HG02571 (cell line): ENCODE data around the gene MEX3D.

ENCODE experiments used
- ATAC-seq: cut with Tn5 transposase; IDR thresholded peaks from one replicate; pipeline ENCODE4 v1.9.1; 2021; ENCODE audit warnings: mild to moderate bottlenecking, moderate library complexity; ENCODE audit not compliant: unreplicated experiment

The MEX3D gene

DNA sequence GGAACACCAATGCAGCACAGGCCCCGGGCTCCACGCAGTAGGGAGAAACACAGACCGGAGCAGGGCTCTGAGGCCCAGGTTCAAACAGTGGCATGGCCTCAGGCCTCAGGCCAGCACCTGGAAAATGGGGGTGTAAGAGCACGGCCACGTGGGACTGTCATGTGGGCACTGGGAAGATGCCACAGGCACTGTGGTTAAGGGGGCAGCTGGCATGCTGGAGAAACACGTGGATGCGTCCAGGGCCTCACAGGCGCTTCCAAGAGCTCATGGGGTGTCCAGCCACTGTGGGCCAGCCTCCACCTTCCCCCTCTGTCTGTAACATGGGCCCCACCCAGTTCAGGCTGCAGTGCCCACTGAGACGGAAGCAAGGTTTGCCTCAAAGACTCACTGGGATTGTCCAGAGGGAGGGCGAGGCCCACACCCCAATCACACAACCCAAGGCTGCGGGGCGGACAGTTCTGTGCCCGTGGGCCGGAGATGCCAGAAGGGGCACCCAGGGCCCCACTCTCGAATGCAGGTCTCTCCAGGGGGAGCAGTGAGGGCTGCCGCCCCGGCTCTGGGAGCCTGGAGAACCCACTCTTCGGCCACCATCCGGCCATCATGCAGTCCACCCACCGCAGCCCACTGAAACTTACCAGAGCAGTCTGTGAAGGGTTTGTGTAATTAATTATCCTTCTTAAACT is 30.8 kb upstream of the MEX3D start:
- no peak for ATAC-seq

DNA sequence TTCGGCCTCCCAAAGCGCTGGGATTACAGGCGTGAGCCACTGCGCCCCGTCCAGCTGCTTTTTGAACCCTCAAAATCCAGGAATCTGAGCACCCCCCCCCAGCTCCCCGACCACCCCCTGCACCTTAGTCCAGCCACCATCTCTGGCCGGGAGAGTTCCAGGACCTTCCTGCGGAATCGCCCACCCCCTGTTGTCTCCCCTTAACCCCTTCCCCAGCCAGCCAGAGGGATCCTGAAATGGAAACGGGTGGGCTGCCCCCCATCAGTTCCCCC is 25.3 kb upstream of the MEX3D start:
- no peak for ATAC-seq

DNA sequence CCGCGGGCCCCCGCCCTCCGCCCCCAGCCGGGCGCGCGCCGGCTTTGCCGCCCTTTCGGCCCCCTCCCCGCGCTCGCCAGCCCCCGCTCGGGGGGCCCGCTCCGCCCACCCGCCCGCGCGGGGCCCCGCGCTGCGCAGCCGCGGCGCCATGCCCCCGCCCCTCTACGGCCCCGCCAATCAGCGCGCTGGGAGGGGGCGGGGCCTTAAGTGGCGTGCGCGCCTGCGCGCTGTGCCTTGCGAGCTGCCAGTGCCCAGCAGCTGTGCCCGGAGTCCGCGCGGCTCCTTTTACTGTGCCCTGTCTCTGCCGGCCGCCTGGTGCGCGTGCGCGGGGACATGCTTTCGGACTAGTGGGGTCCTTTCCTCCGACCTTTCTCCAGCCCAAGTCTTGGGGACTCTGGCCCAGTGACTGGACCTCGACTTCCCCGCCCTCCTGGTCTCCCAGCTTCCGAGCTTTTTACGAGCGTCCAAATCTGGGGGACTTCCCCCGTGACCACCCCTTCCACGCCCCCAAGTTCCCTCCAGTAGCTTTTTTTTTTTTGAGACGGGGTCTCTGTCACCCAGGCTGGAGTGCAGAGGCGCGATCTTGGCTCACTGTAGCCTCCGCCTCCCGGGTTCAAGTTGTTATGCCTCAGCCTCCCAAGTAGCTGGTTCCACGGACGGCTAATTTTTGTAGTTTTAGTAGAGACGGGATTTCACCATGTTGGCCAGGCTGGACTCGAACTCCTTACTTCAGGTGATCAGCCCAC is 24.8 kb upstream of the MEX3D start, which contains the start of gene MBD3:
Gene MBD3, minus strand, starts transcription at position 111 of the 746 bp plus-strand sequence. CDS start 234 bp downstream, outside the sequence.
- peak; percentile 62 for ATAC-seq

- peak; percentile 63 for ATAC-seq
Measured at GRCh38 chr19:1592024-1592754, 24.1 kb upstream of the MEX3D start.

- no peak for ATAC-seq
Measured at GRCh38 chr19:1591421-1592023, 23.4 kb upstream of the MEX3D start.

DNA sequence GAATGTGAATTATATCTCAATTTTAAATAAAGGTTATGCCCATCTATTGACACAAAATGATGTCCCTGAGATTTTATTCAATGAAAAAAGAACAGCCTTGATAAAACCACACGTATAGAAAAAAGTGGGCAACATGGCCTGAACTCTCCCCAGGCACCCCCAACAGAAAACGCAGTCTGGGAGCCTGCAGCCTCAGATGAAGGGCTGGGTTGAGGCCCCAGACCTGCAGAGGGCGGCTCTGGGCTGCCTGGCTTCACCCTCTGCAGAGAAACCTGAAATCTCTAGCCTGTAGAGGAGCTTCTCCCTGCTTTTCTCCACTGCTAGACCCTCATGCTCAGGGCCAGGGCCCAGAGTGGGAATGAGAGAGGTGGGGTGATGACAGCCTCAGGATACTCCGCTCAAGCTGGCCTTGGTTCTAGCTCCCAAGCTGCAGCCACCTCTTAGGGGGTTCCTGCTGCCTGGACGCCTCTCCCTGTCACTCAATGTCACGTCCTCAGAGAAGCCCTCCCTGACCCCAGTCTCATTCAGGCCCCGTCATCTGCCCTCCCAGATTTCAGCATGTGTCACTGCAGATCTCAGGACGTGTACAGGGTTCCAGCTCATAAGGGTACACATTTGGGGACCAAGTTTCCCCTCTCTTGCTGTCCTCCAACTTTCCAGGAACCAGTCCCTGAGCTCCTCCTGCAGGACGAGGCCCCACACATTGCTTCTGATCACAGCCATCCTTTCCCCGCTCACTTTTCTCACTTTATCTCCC is 22.7 kb upstream of the MEX3D start:
- no peak for ATAC-seq

DNA sequence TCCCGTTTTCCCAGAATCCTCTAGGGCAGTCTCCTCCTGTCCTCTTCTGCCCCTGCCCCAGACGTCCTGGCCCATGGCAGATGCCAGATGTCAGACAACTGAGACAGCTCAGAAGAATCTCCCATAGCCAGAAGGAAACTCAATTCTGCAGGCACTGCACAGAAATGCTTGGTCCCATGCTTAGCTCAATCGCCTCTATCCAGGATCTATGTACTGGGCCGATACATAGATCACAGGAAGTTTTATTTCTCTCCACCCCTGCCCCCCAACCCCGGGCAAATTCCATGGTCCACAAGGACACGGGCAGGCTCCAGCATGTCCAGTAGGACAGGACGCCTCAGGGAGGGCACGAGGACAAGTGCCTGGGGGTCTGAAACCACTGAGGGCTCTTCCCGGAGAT is 19.7 kb upstream of the MEX3D start:
- ATAC-seq, result no peak

- ATAC-seq, result no peak
Measured at GRCh38 chr19:1585243-1585580, 17.1 kb upstream of the MEX3D start.

DNA sequence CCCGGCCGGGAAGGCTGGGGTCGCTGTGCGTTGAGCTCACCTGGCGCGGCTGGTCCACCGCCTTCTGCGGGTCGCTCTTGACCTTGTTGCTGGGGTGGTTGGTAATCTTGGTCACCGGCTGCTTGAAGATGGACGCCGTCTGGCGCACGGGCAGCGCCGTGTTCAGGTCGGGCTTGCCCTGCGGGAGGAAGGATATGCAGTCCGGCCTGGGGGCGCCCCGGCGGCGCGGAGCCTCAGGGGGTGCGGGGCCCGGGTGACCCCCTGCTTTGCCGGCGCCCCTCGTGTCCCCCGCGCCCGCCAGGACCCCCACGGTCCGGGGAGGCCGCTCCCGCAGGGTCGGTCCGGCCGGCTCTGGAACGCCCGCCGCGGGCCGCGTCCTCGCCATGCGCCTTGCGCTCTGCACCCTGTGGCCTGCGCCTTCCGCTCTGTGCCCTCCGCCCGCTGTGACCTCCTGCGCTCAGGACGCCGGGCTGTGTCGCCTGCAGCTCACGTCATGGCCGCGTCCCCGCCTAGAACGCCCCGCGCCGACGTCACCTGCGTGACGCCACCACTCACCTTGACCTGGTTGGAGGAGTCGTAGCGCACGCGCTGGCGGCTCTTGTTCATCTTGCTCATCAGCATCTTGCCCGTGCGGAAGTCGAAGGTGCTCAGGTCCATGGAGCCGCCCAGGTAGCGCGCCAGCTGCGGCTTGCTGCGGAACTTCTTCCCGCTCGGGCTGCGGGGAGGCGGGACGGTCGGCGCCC is 16.5 kb upstream of the MEX3D start:
- ATAC-seq, result no peak

DNA sequence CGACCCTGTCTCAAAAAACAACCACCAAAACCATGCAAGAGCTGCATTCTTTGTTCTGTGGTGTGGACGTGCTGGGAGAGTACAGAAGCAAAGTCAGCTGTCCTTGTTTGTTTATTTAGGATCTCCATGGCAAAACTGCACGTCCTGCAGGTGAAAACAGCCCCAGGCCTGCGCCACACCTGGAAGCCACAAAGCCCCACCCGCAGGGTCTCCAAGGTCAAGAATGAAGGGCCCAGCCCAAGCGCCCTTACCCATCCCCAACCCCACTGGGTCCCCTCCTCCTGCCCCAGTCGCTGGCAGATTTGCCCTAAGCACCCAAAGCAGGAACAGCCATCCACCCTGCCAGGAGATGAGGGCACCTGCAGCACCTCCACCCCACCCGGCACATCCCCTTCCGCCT is 14.1 kb upstream of the MEX3D start:
- no peak for ATAC-seq

DNA sequence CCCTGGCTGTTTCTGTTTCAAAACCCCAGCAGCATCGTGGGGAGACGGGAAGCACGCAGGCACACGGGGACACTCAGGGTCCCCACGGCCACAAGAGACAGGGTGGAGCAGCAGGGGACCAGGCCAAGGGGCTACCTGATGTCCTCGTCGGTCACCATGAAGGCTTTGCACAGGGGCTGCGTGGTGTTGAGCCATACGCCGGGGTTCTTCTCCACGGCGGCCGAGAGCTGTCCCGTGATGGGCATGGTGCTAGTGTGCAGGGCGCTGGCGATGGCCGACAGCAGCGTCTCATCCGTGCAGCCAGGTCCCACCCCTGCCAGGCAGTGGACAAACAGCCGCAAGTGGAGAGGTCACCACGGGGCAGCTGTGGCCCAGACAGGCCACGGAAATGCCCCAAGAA is 12.8 kb upstream of the MEX3D start:
- ATAC-seq, result no peak

GRCh38 chr19:1580382-1580781 is 12.3 kb upstream of the MEX3D start:
- ATAC-seq, result no peak

DNA sequence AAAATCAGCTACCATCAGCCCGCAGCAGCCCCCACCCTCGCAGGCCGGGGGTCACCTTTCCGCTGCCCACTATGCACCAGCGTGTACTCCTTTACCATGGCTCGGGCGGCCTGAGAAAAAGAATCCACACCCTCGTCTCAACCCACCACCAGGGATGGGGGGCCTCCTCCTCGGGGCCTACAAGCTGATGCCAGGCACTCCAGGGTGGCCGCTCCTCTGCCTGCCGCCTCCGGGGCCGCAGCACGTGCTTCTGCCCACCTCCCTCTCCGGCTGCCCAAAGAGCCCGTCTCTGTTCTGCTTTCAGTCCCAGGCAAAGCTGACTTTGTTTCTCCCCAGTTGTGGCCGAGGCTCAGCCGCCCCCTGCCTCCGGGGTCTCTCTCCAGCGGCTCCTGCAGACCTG is 11.1 kb upstream of the MEX3D start:
- no peak for ATAC-seq

DNA sequence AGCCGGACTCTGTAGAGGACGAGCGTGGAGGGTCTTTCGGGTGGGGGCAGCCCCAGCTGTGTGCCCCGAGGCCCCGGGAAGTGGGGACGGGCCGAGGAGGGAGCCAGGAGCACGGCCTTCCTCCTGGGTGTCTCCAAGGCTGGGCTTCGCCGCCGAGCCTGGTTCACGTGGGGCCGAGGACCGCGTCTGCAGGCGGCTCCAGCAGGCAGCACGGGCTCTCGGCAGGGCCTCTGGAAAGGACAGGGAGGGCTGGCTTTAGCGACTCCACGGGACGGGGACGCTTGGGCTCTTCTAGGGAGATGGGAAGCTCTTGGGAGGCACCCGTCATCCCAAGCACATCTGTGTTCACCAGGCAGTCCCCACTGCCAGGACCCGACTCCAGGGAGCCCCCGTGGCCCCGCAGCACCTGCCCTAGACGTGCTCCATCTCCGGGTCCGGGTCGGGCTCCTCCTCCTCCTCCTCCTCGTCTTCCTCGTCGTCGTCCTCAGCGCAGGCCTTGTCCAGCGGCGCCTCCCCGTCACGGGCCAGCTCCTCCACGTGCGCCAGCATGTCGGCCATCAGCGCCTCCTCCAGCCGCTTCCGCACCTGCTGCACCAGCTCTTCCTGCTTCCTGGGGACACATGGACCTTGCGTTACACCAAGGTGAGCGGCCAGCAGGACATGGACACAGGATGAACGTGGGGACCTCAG is 9.9 kb upstream of the MEX3D start:
- ATAC-seq, result no peak

- ATAC-seq, result no peak
Measured at GRCh38 chr19:1577090-1577928, 9.2 kb upstream of the MEX3D start.

DNA sequence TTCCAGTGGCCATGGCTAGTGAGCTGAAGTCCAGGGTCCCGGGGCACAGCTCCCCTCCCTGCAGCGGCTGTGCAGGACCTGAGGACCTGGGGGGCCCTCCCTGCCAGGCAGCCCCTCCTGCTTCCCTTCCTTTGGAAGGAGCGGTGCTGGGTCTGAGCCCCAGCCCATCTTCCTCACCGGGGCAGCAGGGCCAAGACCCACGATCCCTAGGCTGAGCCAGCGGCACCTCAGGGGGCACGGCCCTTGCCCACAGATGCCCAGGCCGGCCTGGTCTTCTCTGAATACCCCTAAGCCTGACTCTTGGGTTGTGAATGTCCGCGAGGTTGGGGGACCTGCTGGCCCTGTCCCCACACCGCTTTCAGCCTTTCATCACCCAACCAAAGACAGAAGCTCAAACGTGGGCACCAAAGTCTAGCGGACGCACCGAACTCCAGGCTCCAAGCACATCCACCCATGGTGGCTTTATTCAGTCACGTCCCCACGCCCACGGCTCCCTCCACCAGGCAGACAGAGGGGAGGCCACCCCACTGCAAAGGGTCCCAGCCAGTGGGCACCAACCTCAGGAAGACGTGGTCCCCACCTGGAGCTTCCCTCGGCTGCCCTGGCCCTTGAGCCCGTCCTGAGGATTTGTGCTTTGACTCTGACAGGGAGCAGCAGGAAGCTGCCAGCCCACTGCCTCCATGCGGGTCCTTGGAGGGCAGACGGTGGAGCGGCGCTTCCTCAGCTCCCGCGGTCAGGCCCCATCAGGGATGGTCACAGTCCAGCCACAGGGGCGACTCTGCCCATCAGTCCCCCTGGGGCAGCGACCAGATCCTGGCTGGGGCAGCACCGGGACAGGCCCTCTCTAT is 8.3 kb upstream of the MEX3D start:
- ATAC-seq, result no peak

DNA sequence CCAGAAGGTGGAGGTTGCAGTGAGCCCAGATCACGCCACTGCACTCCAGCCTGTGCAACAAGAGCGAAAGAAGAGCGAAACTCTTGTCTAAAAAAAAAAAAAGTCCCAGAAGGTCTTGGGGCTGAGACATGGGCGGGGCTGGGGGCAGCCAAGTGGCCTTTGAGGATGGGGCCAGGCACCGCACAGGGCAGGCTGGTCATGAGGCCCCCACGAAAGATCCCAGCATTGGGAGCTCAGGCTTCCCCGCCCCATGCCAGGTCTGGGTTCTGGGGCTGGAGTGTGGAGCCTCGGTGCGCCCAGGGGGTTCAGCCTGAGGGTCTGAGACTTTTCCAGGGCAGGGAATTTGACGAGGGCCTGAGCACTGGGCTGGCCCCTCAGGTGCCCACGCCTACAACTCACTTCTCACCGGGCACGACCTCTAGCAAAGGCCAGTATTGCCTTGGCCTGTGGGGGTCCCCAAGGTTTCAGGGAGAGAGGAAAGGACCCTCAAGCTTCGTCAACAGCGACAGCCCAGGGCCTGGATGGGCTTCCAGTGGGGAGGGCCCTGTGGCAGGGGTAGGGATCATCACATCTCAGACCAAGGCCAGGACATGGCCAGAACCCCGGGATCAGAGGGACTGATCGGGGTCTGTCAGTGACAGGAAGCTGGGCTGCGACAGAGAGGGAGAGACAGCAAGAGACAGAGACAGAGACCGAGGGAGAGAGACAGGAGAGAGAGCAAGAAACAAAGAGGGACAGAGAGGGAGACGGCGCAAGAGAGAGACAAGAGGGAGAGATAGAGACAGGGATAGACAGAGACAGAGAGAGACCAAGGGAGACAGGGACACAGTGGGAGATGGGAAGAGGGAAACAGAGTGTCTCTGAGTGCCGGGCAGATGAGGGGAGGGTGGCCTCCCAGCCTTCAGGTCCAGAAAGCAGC is 7.5 kb upstream of the MEX3D start:
- ATAC-seq, result no peak
